Measurements from ENCODE around the gene RHBDF2.

RHBDF2 gene

GRCh38 chr17:76427501-76428231, 73.6 kb downstream of the RHBDF2 start:
- DNase-seq, result peak in 1 of 2 donors; percentile 53
- Histone ChIP-seq H3K4me3 (no peak overlapping the region), H3K27ac (no peak overlapping the region), H3K36me3 (no peaks in the 10 kb centered on the region), H3K9me3 (no peaks in the 10 kb centered on the region), H3K27me3 (no peaks in the 10 kb centered on the region), H3K4me1 (peaks cover 0 to 11% (median 4%) of the 10 kb centered on the region in 4 donors)
- intact Hi-C loops (cut with DNase I; ENCODE audit: low total_unique reads), result no loop called here
- TF ChIP-seq CTCF (IDR thresholded peaks at IDR 0.05), result no peak

DNA sequence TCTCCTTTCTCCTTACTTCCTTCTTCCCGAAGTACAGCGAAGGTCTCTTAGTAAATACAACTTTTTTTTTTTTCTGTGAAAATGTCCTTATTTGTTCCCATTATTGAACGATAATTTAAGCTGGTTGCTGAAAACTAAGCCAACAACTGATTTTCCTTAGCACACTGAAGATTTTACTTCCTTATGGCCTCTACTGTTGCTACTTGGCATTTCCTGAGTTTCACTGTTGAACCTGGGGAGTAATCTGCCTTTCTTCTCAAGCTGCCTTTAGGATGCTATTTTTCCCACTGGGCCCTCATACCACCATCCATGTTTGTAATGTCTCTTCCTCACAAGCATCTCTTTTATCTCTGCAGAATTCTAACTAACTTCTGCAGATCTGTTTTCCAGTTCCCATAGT, 74.4 kb downstream of the RHBDF2 start:
- intact Hi-C loops (cut with DNase I; ENCODE audit: low total_unique reads), result no loop called here
- no peak for TF ChIP-seq CTCF (IDR thresholded peaks at IDR 0.05)
- H3K36me3 ChIP-seq, result no peaks in the 10 kb centered on the region
- H3K27me3 ChIP-seq, result no peaks in the 10 kb centered on the region
- H3K9me3 ChIP-seq, result no peaks in the 10 kb centered on the region
- no peak overlapping the region for H3K27ac ChIP-seq
- no peak overlapping the region for H3K4me3 ChIP-seq
- peaks cover 0 to 11% (median 4%) of the 10 kb centered on the region in 4 donors for H3K4me1 ChIP-seq
- no peak for DNase-seq

DNA sequence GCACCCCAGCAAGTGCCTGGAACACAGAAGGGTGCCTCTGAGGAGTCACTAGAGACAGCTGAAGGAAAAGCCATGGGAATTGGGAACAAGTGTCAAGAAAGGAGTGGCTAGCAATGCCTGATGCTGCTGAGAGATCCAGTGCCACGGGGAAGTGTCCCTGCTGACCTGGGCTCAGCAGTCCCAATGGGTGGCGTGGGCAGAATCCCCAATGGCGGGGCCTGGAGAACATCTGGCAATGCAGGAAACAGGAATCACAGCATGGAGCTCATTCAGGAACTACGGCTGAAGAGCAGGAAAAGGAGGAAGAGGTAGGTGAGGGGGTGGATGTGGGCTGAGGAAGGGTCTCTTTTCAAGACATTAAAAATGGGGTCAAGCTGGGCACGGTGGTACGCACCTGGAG, 78.4 kb downstream of the RHBDF2 start:
- Histone ChIP-seq H3K9me3 (no peaks in the 10 kb centered on the region), H3K4me1 (peaks cover 0 to 31% (median 23%) of the 10 kb centered on the region in 4 donors), H3K36me3 (no peaks in the 10 kb centered on the region), H3K27ac (no peak overlapping the region), H3K27me3 (no peaks in the 10 kb centered on the region), H3K4me3 (no peak overlapping the region)
- TF ChIP-seq CTCF (IDR thresholded peaks at IDR 0.05), result no peak
- intact Hi-C loops (cut with DNase I; ENCODE audit: low total_unique reads), result no loop called here
- DNase-seq, result peak in 1 of 2 donors; percentile 33

- Histone ChIP-seq H3K9me3 (no peaks in the 10 kb centered on the region), H3K27ac (no peak overlapping the region), H3K27me3 (no peaks in the 10 kb centered on the region), H3K4me3 (no peak overlapping the region), H3K4me1 (peaks cover 0 to 27% (median 21%) of the 10 kb centered on the region in 4 donors), H3K36me3 (no peaks in the 10 kb centered on the region)
- intact Hi-C loops (cut with DNase I; ENCODE audit: low total_unique reads), result no loop called here
- DNase-seq, result no peak
- TF ChIP-seq CTCF (IDR thresholded peaks at IDR 0.05), result no peak
Measured at GRCh38 chr17:76422406-76422805, 78.8 kb downstream of the RHBDF2 start.

- DNase-seq, result peak in 1 of 2 donors; percentile 55
- H3K9me3 ChIP-seq, result no peaks in the 10 kb centered on the region
- H3K27me3 ChIP-seq, result no peaks in the 10 kb centered on the region
- H3K36me3 ChIP-seq, result no peaks in the 10 kb centered on the region
- peaks cover 0 to 23% (median 21%) of the 10 kb centered on the region in 4 donors for H3K4me1 ChIP-seq
- peak overlapping the region in 1 of 2 donors; percentile 27 for H3K27ac ChIP-seq
- intact Hi-C loops (cut with DNase I; ENCODE audit: low total_unique reads), result no loop called here
- TF ChIP-seq CTCF (IDR thresholded peaks at IDR 0.05), result no peak
- no peak overlapping the region for H3K4me3 ChIP-seq
Measured at GRCh38 chr17:76421044-76421407, 80.2 kb downstream of the RHBDF2 start.
